Tibial nerve (tissue), 3 donors: Measurements from ENCODE around the gene PTPRU.

ENCODE experiments used
- EP300 ChIP-seq, 2 donors: sonication (generic); formaldehyde crosslinking; IDR thresholded peaks; one replicate each; pipeline ENCODE4 v1.6.1; 2017; ENCODE audit warnings: antibody characterized with exemption in 2 of 2, mild to moderate bottlenecking in 1 of 2
- POLR2A ChIP-seq, 2 donors: fragments of 450-650 bp; IDR thresholded peaks; one replicate each; pipeline ENCODE4 v1.6.1; 2017; ENCODE audit warnings: antibody characterized with exemption in 2 of 2, mild to moderate bottlenecking in 2 of 2, moderate library complexity in 2 of 2

GRCh38 chr1:29211086-29212030 is 25.0 kb upstream of the PTPRU start:
- TF ChIP-seq POLR2A (IDR thresholded peaks at IDR 0.05) (no peak), EP300 (IDR thresholded peaks at IDR 0.05) (no peak)
